K562 treated with DMSO at 1 percent for 4 hours (cell line): Measurements from ENCODE around the gene ACY1. TPM values are rescaled to one million over a fixed set of nuclear protein-coding genes. Genes with fewer than 3 reads are reported as not detected.

Experiments
- total RNA-seq: library from RNA; unstranded; fragments of 300-600 nt; gene quantifications from 2 replicates; pipeline ENCODE4 v1.2.3, GENCODE V29; 2022; ENCODE audit not compliant: insufficient read depth

ACY1 gene
- total RNA-seq = 57.4 and 103 TPM in 2 replicates

GRCh38 chr3:51982838-51983577 lies at the start of gene ACY1:
Gene ACY1 (plus strand): TSS chr3:51983535. CDS start chr3:51984065, 530 bp downstream.

GRCh38 chr3:51941798-51942602 lies 41.3 kb upstream of the ACY1 start, which contains the start of the genes PARP3 and RRP9:
Gene PARP3 (plus strand): TSS chr3:51942363. CDS start chr3:51943356, 993 bp downstream.
Gene RRP9 (minus strand): TSS chr3:51941904. CDS start chr3:51941867, 37 bp downstream.

GRCh38 chr3:51955175-51955892 lies 28.0 kb upstream of the ACY1 start, which contains the start of gene GPR62:
Gene GPR62 (plus strand): TSS chr3:51955381. CDS start chr3:51955653, 272 bp downstream.

GRCh38 chr3:51967384-51968169 lies 15.8 kb upstream of the ACY1 start, which contains the start of gene PCBP4:
Gene PCBP4 (minus strand): TSS chr3:51967454. CDS start chr3:51961240, 6,214 bp downstream.

GRCh38 chr3:51974963-51975851 lies 8.1 kb upstream of the ACY1 start, which contains the start of gene ABHD14A:
Gene ABHD14A (plus strand): TSS chr3:51975064. CDS start chr3:51975136, 72 bp downstream.

GRCh38 chr3:51995346-51996163 lies 12.2 kb downstream of the ACY1 start, which contains the start of gene RPL29:
Gene RPL29 (minus strand): TSS chr3:51995895. CDS start chr3:51995461, 434 bp downstream.

Other genes with a start within 250 kb of the ACY1 start
- not detected in 2 replicates for gene IQCF6, start 204.3 kb upstream of the ACY1 start, total RNA-seq
- not detected in 2 replicates for gene IQCF2, start 121.9 kb upstream of the ACY1 start, total RNA-seq
- not detected in 2 replicates for gene IQCF5, start 107.9 kb upstream of the ACY1 start, total RNA-seq
- not detected in 2 replicates for gene IQCF1, start 80.2 kb upstream of the ACY1 start, total RNA-seq
- 19.2 and 27.0 TPM in 2 replicates for gene RRP9, start 41.6 kb upstream of the ACY1 start, total RNA-seq
- 4.2 and 5.1 TPM in 2 replicates for gene PARP3, start 41.2 kb upstream of the ACY1 start, total RNA-seq
- 0.38 TPM in 1 of 2 replicates, not detected in the other for gene GPR62, start 28.2 kb upstream of the ACY1 start, total RNA-seq
- 13.6 and 14.1 TPM in 2 replicates for gene PCBP4, start 16.1 kb upstream of the ACY1 start, total RNA-seq
- 60.7 and 81.3 TPM in 2 replicates for gene ABHD14B, start 9.5 kb upstream of the ACY1 start, total RNA-seq
- 15.3 and 17.4 TPM in 2 replicates for gene ABHD14A, start 8.5 kb upstream of the ACY1 start, total RNA-seq
- gene RPL29, start 12.4 kb downstream of the ACY1 start, total RNA-seq = 2,779 and 2,851 TPM in 2 replicates
- 6.8 and 9.7 TPM in 2 replicates for gene DUSP7, start 73.0 kb downstream of the ACY1 start, total RNA-seq
- 19.6 and 22.7 TPM in 2 replicates for gene POC1A, start 170.9 kb downstream of the ACY1 start, total RNA-seq
- 33.8 and 49.6 TPM in 2 replicates for gene ALAS1, start 214.6 kb downstream of the ACY1 start, total RNA-seq
- gene TLR9, start 242.1 kb downstream of the ACY1 start, total RNA-seq = 0.53 TPM in 1 of 2 replicates, not detected in the other